GM12878 (cell line): ENCODE results near the gene MAB21L4. TPM values are rescaled to one million over a fixed set of nuclear protein-coding genes. Genes with fewer than 3 reads are reported as not detected.

Source experiments
- ATAC-seq: fragments of 200-7000 bp; cut with Tn5 transposase; 3 replicates; pipeline ENCODE4 v1.9.1; 2020; ENCODE audit warnings: mild to moderate bottlenecking, moderate library complexity
- BruUV-seq: library from RNA; stranded (reverse); fragments of 400-500 nt; replicated peaks from 2 replicates; lab custom pipeline; 2021; lab: Mats Ljungman, UMichigan
- CTCF ChIA-PET: fragments of 300-600 bp; sonication (Branson Sonifier 250); formaldehyde crosslinking; extraction: SDS; loops from one replicate; lab custom pipeline; 2021; ENCODE audit warnings: inconsistent platforms; lab: Yijun Ruan, JAX
- POLR2A ChIA-PET: fragments of 350-600 bp; formaldehyde crosslinking; extraction: SDS; loops from one replicate; lab custom pipeline; 2021; ENCODE audit warnings: inconsistent platforms; lab: Charles Lee
- RAD21 ChIA-PET: fragments of 300-600 bp; sonication (Branson Sonifier 250); formaldehyde crosslinking; loops from one replicate; lab custom pipeline; 2023; ENCODE audit warnings: antibody characterized with exemption; ENCODE audit not compliant: unreplicated experiment; lab: Charles Lee
- SMC1A ChIA-PET: fragments of 300-600 bp; sonication (Branson Sonifier 250); formaldehyde crosslinking; loops from one replicate; lab custom pipeline; 2023; ENCODE audit not compliant: unreplicated experiment, uncharacterized antibody; lab: Charles Lee
- DNase-seq: peaks from one replicate; pipeline ENCODE4 v3.0.0-alpha.2; 2011; ENCODE audit warnings: low read depth, low spot score
- FAIRE-seq: peaks from 3 replicates; lab custom pipeline; 2011; peaks lifted over from hg19 to GRCh38; lab: Jason Lieb, UNC
- H2AFZ ChIP-seq: 2 replicates; pipeline ENCODE4 v1.6.0; 2011; ENCODE audit warnings: low read depth, low read length, control low read depth; ENCODE audit not compliant: control insufficient read depth
- H3K27ac ChIP-seq: 2 replicates; pipeline ENCODE4 v1.5.1; 2011; ENCODE audit warnings: control low read depth; ENCODE audit not compliant: control insufficient read depth, insufficient read depth
- H3K27me3 ChIP-seq, 2 experiments: replicated peaks in 1 of 2; 2 replicates each; pipeline versions ENCODE4 v1.6.0 to v1.6.1; 2011; ENCODE audit warnings: low read length in 1 of 2; ENCODE audit not compliant: control insufficient read depth in 2 of 2, insufficient read depth in 2 of 2
- H3K36me3 ChIP-seq, 2 experiments: 2 replicates each; pipeline ENCODE4 v1.5.1; 2011; ENCODE audit warnings: low read length in 1 of 2; ENCODE audit not compliant: control insufficient read depth in 2 of 2, insufficient read depth in 2 of 2
- H3K4me1 ChIP-seq: 2 replicates; pipeline ENCODE4 v1.6.1; 2011; ENCODE audit warnings: mild to moderate bottlenecking, low read length, moderate library complexity, mixed read lengths; ENCODE audit not compliant: control insufficient read depth, insufficient read depth
- H3K4me2 ChIP-seq: 2 replicates; pipeline ENCODE4 v1.6.0; 2011; ENCODE audit warnings: control low read depth; ENCODE audit not compliant: control insufficient read depth, insufficient read depth
- H3K4me3 ChIP-seq: fragments of 200-600 bp; sonication (generic); 2 replicates; pipeline ENCODE4 v1.5.1; 2016
- H3K79me2 ChIP-seq: 2 replicates; pipeline ENCODE4 v1.6.0; 2011; ENCODE audit warnings: low read length; ENCODE audit not compliant: control insufficient read depth, insufficient read depth
- H3K9ac ChIP-seq: 2 replicates; pipeline ENCODE4 v1.8.0; 2011; ENCODE audit warnings: low read length, control low read depth, mixed read lengths; ENCODE audit not compliant: control insufficient read depth, insufficient read depth
- H3K9me3 ChIP-seq: replicated peaks from 3 replicates; pipeline ENCODE4 v1.5.1; 2011; ENCODE audit warnings: mild to moderate bottlenecking, low read length; ENCODE audit not compliant: control insufficient read depth, insufficient read depth
- H4K20me1 ChIP-seq: 2 replicates; pipeline ENCODE4 v1.6.0; 2011; ENCODE audit not compliant: control insufficient read depth, insufficient read depth
- ATF7 ChIP-seq: fragments of 450-650 bp; IDR thresholded peaks from 2 replicates; pipeline ENCODE4 v1.6.1; 2016; ENCODE audit warnings: low read depth, mild to moderate bottlenecking
- BCL11A ChIP-seq: IDR thresholded peaks from 2 replicates; pipeline ENCODE4 v1.6.1; 2011; ENCODE audit warnings: low read depth, low read length
- CEBPB ChIP-seq, 2 experiments: fragments of 150-350 bp in 1 of 2; IDR thresholded peaks; 2 replicates each; pipeline ENCODE4 v1.6.1; 2012 to 2014; ENCODE audit warnings: low read depth in 2 of 2, low read length in 2 of 2, borderline replicate concordance in 1 of 2, inconsistent platforms in 1 of 2
- CREB1 ChIP-seq: IDR thresholded peaks from 2 replicates; pipeline ENCODE4 v1.6.1; 2012; ENCODE audit warnings: low read depth, mild to moderate bottlenecking, inconsistent platforms
- EED ChIP-seq: sonication (generic); IDR thresholded peaks from 2 replicates; pipeline ENCODE4 v1.6.1; 2016; ENCODE audit warnings: antibody characterized with exemption, low read depth
- EGR1 ChIP-seq, 2 experiments: IDR thresholded peaks; 1 replicate in 1 of 2; 2 replicates in 1 of 2; pipeline ENCODE4 v1.6.1; 2011 to 2012; ENCODE audit warnings: low read depth in 2 of 2, low read length in 2 of 2, borderline replicate concordance in 1 of 2, mild to moderate bottlenecking in 1 of 2, moderate library complexity in 1 of 2
- EP300 ChIP-seq, 2 experiments: fragments of 150-350 bp in 1 of 2; IDR thresholded peaks; 2 replicates each; pipeline ENCODE4 v1.6.1; 2011 to 2012; ENCODE audit warnings: low read depth in 2 of 2, low read length in 2 of 2, borderline replicate concordance in 1 of 2, improper control_type of control experiment in 1 of 2, inconsistent platforms in 1 of 2; ENCODE audit not compliant: control insufficient read depth in 1 of 2
- ESRRA ChIP-seq: IDR thresholded peaks from 2 replicates; pipeline ENCODE4 v1.6.1; 2012; ENCODE audit warnings: mild to moderate bottlenecking, low read length, improper control_type of control experiment
- GATAD2B ChIP-seq: fragments of 450-650 bp; conservative IDR thresholded peaks from 2 replicates; pipeline ENCODE4 v1.6.1; 2017; ENCODE audit warnings: low read depth, mild to moderate bottlenecking, moderate library complexity
- HDGF ChIP-seq: fragments of 450-650 bp; IDR thresholded peaks from 2 replicates; pipeline ENCODE4 v1.6.1; 2016; ENCODE audit warnings: antibody characterized with exemption
- MTA3 ChIP-seq: IDR thresholded peaks from 2 replicates; pipeline ENCODE4 v1.6.1; 2012; ENCODE audit warnings: low read length, inconsistent platforms, borderline replicate concordance
- NFYB ChIP-seq: IDR thresholded peaks from 2 replicates; pipeline ENCODE4 v1.6.1; 2011; ENCODE audit warnings: low read depth, mild to moderate bottlenecking, low read length, improper control_type of control experiment, moderate library complexity; ENCODE audit not compliant: insufficient read depth
- RAD21 ChIP-seq: IDR thresholded peaks from 2 replicates; pipeline ENCODE4 v1.6.1; 2011; ENCODE audit warnings: mild to moderate bottlenecking, low read depth, low read length, moderate library complexity; ENCODE audit not compliant: insufficient read depth
- YY1 ChIP-seq: IDR thresholded peaks from 2 replicates; pipeline ENCODE4 v1.6.1; 2011; ENCODE audit warnings: low read depth, mild to moderate bottlenecking, low read length
- ZNF622 ChIP-seq: fragments of 450-650 bp; IDR thresholded peaks from 2 replicates; pipeline ENCODE4 v1.6.1; 2017; ENCODE audit warnings: mild to moderate bottlenecking, inconsistent platforms
- ZSCAN29 ChIP-seq: fragments of 450-650 bp; IDR thresholded peaks from 2 replicates; pipeline ENCODE4 v1.6.1; 2017; ENCODE audit warnings: mild to moderate bottlenecking, moderate library complexity
- ZZZ3 ChIP-seq: IDR thresholded peaks from 2 replicates; pipeline ENCODE4 v1.6.1; 2011; ENCODE audit warnings: low read depth; ENCODE audit not compliant: control insufficient read depth, insufficient read length
- WGBS: methylation state at CpG from one replicate; pipeline ENCODE4 v1.1.6; 2016; ENCODE audit warnings: low lambda C conversion rate; ENCODE audit not compliant: insufficient replicate concordance, insufficient coverage; ENCODE audit errors: missing lambda C conversion rate; 5-methylcytosine and 5-hydroxymethylcytosine counted together
- in situ Hi-C: fragments of 300-500 bp; cut with MboI; formaldehyde crosslinking; loops from 9 replicates; pipeline ENCODE4 v1.14.3; 2018; ENCODE audit warnings: mixed read lengths
- intact Hi-C: fragments of 100-400 bp; cut with micrococcal nuclease; formaldehyde crosslinking; loops from one replicate; pipeline ENCODE4 v1.14.2; 2022; ENCODE audit not compliant: unreplicated experiment
- polyA plus RNA-seq, 11 experiments: library from polyadenylated mRNA; depleted of rRNA in 4 of 11; unstranded in 6 of 11; stranded (reverse) in 5 of 11; fragments of >200 nt; fragmentation: Nextera tagmentation in 4 of 11; fragmentation: Illumina TruSeq in 1 of 11; extraction: Ambion mirVana in 4 of 11; extraction: Trizol in 1 of 11; gene quantifications; 1 replicate in 1 of 11; 2 replicates in 10 of 11; pipeline versions ENCODE4 v1.2.1 to v1.2.3, GENCODE V29; 2011 to 2016; ENCODE audit warnings: inconsistent platforms in 2 of 11, missing spikeins in 2 of 11, low read depth in 1 of 11
- total RNA-seq, 4 experiments: library from RNA; depleted of rRNA in 3 of 4; stranded (reverse); fragments of >200 nt in 3 of 4; fragmentation: Illumina TruSeq in 1 of 4; extraction: Trizol in 1 of 4; gene quantifications; 2 replicates each; pipeline versions ENCODE4 v1.2.1 to v1.2.3, GENCODE V29; 2013 to 2021
- TF ChIP-seq, protein P1 (sequence below): IDR thresholded peaks from 2 replicates; pipeline ENCODE4 v1.6.1; 2011; ENCODE audit warnings: low read depth, low read length, improper control_type of control experiment, borderline replicate concordance
- TF ChIP-seq, protein P2 (sequence below): fragments of 450-650 bp; IDR thresholded peaks from 2 replicates; pipeline ENCODE4 v1.6.1; 2017; ENCODE audit warnings: mild to moderate bottlenecking, low read depth, inconsistent platforms; ENCODE audit not compliant: poor library complexity, severe bottlenecking
- TF ChIP-seq, protein P3 (sequence below): IDR thresholded peaks from 2 replicates; pipeline ENCODE4 v1.6.1; 2011; ENCODE audit warnings: low read depth, mild to moderate bottlenecking, low read length, moderate library complexity, borderline replicate concordance; ENCODE audit errors: extremely low read depth

Gene MAB21L4
- total and polyA plus RNA-seq, 10 of the 15 experiments (the other 5 are each of a cell fraction or from before 2014, with no cell fraction given): 0.03 TPM; not detected in 9

DNA sequence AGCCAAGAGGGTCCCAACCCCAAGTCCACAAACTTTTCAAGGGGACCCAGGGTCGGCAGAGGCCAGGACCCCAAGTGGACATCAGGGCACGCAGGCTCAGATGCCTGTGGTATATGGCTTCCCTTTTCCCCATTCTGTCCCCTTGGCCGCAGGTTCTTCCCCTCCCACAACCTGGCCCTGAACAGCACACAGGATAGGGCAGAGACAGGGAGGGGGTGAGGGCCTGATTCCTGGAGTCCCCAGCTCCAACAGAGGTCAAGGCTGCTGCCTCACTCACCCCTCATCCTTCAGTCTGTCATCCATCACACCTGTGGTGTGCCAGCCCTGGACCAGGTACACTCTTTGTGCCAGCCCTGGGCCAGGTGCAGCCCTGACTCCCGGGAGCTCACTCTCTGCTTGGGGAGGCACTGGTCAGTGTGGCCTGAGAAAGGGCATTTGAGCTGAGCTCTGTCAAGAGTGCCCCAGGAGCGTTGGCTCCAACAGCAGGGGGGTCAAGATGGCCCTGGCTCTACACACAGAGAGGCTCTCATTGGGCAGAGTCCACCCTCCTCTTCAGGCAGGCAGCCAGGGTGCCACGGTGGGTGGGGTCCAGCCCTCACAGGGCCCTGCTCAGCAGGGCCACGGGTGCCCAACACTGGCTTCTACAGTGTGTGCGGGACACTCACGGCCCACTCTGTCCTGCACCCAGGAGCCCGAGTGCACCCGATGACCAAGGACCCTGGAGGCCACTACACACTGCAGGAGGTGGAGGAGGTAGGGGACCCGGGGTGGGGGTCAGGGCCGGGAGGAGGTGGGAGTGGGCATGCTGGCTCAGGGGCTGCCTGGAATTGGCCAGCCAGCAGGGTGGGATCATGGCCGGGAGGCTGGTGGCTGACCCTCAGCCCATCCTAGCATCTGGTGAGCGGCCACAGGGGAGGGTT is 25.7 kb downstream of the MAB21L4 start:
- 17% methylated on average over 14 of the region's 15 CpGs for WGBS
- H3K9me3 ChIP-seq: no peaks in the 10 kb centered on the region
- no peak overlapping the region for H3K27ac ChIP-seq
- H3K4me3 ChIP-seq: no peak overlapping the region
- intact Hi-C loops (no loop called here), in situ Hi-C loops (no loop called here)
- H3K4me2 ChIP-seq: no peak overlapping the region
- DNase-seq: no peak
- no peaks in the 10 kb centered on the region for H3K36me3 ChIP-seq
- H3K9ac ChIP-seq: no peak overlapping the region
- no peaks in the 10 kb centered on the region for H3K79me2 ChIP-seq
- no peaks in the 10 kb centered on the region for H4K20me1 ChIP-seq
- ATAC-seq: no peak
- BruUV-seq: no TSS peak
- ChIA-PET SMC1A (no interaction called here), CTCF (no interaction called here), RAD21 (no interaction called here), POLR2A (no interaction called here)
- peaks cover 2 to 4% of the 10 kb centered on the region in 2 experiments; a peak in 3 of 4 replicates for H3K27me3 ChIP-seq
- FAIRE-seq: no peak
- TF ChIP-seq ATF7 (no peak), BCL11A (no peak), NFYB (no peak), HDGF (no peak), ZSCAN29 (no peak), ESRRA (no peak), RAD21 (no peak), CREB1 (no peak), MTA3 (no peak), CEBPB (IDR thresholded peaks at IDR 0.05; ENCODE audit: borderline replicate concordance in 1 of 2, low read depth in 2 of 2, low read length in 2 of 2) (no peak), ZZZ3 (no peak), EGR1 (IDR thresholded peaks at IDR 0.05; ENCODE audit: borderline replicate concordance in 1 of 2, low read depth in 2 of 2, low read length in 2 of 2) (no peak), GATAD2B (no peak), EED (no peak), YY1 (no peak), ZNF622 (no peak), EP300 (IDR thresholded peaks at IDR 0.05; ENCODE audit: borderline replicate concordance in 1 of 2, control insufficient read depth in 1 of 2, low read depth in 2 of 2, low read length in 2 of 2) (no peak)
- TF ChIP-seq, protein P1, sequence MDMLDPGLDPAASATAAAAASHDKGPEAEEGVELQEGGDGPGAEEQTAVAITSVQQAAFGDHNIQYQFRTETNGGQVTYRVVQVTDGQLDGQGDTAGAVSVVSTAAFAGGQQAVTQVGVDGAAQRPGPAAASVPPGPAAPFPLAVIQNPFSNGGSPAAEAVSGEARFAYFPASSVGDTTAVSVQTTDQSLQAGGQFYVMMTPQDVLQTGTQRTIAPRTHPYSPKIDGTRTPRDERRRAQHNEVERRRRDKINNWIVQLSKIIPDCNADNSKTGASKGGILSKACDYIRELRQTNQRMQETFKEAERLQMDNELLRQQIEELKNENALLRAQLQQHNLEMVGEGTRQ: no peak
- TF ChIP-seq, protein P2, sequence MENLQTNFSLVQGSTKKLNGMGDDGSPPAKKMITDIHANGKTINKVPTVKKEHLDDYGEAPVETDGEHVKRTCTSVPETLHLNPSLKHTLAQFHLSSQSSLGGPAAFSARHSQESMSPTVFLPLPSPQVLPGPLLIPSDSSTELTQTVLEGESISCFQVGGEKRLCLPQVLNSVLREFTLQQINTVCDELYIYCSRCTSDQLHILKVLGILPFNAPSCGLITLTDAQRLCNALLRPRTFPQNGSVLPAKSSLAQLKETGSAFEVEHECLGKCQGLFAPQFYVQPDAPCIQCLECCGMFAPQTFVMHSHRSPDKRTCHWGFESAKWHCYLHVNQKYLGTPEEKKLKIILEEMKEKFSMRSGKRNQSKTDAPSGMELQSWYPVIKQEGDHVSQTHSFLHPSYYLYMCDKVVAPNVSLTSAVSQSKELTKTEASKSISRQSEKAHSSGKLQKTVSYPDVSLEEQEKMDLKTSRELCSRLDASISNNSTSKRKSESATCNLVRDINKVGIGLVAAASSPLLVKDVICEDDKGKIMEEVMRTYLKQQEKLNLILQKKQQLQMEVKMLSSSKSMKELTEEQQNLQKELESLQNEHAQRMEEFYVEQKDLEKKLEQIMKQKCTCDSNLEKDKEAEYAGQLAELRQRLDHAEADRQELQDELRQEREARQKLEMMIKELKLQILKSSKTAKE: no peak
- TF ChIP-seq, protein P3, sequence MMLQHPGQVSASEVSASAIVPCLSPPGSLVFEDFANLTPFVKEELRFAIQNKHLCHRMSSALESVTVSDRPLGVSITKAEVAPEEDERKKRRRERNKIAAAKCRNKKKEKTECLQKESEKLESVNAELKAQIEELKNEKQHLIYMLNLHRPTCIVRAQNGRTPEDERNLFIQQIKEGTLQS: no peak
- no peaks in the 10 kb centered on the region for H3K4me1 ChIP-seq
- H2AFZ ChIP-seq: no peak overlapping the region
